ENCODE results near the gene CYB561D2.

DNA sequence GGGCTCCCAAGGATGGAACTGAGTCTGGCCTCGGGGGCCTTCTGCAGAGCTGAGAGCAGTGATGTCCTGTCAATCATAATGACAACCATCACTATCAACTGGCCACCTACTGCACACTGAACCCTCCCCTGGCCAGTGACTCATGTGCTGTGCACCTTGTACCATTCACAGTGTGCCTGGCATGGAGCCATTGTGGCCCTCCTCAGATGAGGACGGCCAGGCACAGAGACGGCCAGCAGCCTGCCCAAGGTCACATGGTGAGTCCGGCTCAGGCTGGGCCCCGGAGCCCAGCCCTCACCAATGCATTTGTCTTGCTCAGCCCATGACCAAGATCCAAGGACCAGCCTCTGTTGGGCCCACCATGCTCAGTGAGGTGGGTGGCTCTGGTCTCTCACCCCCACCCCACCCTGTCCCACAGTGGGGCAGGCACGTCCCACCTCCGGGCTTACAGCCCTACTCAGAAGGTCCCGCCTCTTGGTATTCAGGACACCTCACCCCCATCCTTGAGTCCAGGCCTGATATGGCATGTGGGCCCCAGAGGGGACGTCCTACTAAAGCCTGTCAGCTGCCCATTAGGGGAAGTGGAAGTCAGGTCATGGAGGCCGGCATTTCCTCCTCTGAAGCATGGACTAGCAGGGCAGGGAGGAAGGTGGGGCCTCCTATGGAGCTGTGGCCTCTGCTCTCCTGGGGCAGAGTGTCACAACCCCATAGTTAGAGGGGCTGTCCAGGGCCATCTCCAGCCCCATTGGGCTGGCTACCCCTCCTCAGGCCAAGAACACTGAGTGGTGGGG is 44.6 kb downstream of the CYB561D2 start:
- no peak for TF ChIP-seq POLR2A (IDR thresholded peaks at IDR 0.05)
- TF ChIP-seq, protein P1, sequence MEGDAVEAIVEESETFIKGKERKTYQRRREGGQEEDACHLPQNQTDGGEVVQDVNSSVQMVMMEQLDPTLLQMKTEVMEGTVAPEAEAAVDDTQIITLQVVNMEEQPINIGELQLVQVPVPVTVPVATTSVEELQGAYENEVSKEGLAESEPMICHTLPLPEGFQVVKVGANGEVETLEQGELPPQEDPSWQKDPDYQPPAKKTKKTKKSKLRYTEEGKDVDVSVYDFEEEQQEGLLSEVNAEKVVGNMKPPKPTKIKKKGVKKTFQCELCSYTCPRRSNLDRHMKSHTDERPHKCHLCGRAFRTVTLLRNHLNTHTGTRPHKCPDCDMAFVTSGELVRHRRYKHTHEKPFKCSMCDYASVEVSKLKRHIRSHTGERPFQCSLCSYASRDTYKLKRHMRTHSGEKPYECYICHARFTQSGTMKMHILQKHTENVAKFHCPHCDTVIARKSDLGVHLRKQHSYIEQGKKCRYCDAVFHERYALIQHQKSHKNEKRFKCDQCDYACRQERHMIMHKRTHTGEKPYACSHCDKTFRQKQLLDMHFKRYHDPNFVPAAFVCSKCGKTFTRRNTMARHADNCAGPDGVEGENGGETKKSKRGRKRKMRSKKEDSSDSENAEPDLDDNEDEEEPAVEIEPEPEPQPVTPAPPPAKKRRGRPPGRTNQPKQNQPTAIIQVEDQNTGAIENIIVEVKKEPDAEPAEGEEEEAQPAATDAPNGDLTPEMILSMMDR (IDR thresholded peaks at IDR 0.05): no peak
